Activated naive CD8-positive, alpha-beta T cell treated with anti-CD3 and anti-CD28 coated beads, Interleukin-2, amount 50 U/mL, for 16 hours (primary cell): Measurements from ENCODE around the gene AMPD3.

ENCODE experiments used
- DNase-seq: peaks from one replicate; pipeline ENCODE4 v3.0.0-alpha.2; 2020; ENCODE audit warnings: low read depth, low spot score

Gene AMPD3

DNA sequence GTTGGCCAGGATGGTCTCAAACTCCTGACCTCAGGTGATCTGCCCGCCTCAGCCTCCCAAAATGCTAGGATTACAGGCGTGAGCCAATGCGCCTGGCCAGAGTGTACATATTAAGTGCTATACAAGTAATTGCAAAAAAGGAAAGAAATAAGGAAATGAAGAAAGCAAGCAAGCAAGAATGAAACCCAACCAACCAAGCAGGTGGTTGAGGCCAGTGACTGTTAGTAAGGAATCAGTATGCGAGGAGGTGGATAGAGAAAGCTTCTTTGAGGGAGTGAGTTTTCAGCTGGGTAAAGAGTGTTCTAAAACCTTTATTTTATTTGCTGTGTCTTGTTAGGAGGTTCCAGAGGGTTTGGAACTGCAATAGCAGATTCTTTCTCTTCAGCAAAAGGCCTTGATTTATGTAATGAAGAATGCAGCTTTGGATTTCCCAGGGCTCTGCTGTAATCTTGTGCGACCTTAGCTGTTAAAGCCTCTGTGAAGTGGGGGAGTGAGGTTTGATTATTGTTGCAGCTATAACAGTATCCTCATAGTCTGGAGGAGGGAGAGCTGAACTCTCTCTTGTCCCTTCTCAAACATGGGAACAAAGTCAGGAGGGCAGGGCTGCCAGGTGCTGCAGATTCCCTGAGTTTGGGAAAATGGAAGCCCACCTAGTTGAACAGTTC, 5.7 kb downstream of the AMPD3 start:
- DNase-seq: no peak

DNA sequence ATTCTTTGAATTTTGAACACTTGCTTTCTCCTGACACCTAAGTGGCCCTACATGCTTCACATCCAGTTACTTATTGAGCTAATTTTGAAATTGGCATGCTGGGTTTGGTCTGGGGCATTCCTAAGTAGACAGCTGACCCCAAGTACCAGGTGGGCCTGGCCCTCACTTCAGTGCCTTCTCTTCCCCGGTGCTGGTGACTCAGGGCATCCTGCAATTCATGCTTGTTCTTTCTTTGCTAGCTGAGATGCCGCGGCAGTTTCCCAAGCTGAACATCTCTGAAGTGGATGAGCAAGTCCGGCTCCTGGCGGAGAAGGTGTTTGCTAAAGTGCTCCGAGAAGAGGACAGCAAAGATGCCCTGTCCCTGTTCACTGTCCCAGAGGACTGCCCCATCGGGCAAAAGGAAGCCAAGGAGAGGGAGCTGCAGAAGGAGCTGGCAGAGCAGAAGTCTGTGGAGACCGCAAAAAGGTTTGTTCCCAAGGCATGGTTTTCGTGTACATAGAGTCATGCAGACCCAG, 6.3 kb downstream of the AMPD3 start:
- DNase-seq: no peak

GRCh38 chr11:10462746-10463300, 7.8 kb downstream of the AMPD3 start:
- DNase-seq: no peak

GRCh38 chr11:10473371-10473770, 18.3 kb downstream of the AMPD3 start:
- no peak for DNase-seq

GRCh38 chr11:10474551-10474950, 19.5 kb downstream of the AMPD3 start:
- DNase-seq: no peak

DNA sequence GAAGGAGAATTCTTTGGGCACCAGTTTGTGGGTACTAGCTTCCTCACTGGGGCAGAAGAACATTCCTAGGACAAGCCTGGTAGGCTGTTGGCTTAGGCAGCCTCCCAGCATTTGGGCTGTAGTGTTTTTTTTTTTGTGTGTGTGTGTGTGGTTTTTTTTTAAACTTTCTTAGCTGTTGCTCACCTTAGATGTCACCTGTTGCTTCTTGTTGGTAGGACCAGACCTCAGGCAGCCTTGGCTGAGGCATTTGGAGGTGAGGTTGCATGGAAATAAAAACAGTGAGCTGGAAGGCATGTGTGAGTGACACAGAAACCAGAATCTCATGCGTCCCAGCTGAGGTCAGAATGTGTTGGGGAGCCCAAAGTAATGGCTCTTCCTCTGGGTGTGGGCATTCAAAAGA, 21.3 kb downstream of the AMPD3 start:
- no peak for DNase-seq

GRCh38 chr11:10476927-10477689, 22.0 kb downstream of the AMPD3 start:
- no peak for DNase-seq

- DNase-seq: no peak
These were observed 22.6 kb downstream of the AMPD3 start for GRCh38 chr11:10477690-10478046.

DNA sequence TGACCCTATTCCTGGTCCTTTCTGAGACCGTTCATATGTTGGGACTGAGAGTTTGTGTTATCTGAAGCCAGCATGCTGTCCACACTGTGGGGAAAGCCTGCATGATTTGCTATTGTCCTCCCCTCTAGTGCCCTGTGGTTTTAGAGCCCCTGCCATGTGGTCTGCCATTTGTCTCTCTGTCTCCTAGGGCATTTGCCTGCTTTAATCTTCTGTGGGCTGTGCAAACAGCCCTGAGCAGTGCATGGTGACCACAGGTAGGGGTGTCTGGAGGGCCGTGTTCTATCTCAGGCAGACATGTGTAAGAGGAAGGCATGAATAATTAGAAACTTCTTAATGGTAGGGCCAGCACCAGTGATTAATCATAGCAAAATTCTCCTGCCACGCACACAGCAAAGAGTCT, 23.0 kb downstream of the AMPD3 start:
- DNase-seq: no peak

GRCh38 chr11:10478574-10479550, 23.8 kb downstream of the AMPD3 start:
- DNase-seq: no peak

DNA sequence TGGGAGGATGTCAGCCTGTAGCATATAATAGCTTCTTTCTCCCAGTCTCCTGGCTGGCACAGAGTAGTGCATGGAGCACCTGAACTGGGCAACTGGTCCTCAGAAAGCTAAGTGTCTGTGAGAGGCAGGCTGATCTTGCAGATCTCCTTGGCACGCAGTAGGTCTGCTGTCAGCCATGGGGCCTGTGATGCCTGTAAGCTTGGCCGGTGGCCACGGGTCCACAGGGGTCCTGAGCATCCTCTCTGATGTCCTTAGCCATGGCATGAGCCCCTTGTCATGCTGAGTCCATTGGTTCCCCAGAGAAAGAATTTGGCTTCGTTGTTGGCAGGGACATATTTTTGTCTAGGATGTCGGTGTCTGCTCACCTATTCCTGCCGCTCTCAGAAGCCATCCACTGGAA, 25.0 kb downstream of the AMPD3 start:
- no peak for DNase-seq

DNA sequence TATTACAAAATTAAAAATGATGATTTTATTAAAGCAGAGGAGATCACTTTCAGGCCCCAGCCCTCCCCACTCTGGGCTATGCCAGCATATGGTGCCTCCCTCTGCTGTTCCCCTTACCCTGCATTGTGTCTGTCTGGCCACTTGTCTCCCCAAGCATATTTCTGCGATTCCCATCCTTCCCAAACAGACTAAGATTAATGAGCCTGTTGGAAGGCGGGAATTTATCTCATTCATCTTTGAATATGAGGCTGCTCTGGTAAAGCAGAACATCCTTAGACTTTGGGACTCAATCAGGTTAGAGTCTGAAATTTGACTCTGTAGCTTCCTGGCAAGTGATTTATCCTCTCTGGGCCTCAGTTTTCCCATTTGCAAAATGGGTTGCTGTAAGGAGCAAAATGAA, 25.7 kb downstream of the AMPD3 start:
- DNase-seq: no peak

DNA sequence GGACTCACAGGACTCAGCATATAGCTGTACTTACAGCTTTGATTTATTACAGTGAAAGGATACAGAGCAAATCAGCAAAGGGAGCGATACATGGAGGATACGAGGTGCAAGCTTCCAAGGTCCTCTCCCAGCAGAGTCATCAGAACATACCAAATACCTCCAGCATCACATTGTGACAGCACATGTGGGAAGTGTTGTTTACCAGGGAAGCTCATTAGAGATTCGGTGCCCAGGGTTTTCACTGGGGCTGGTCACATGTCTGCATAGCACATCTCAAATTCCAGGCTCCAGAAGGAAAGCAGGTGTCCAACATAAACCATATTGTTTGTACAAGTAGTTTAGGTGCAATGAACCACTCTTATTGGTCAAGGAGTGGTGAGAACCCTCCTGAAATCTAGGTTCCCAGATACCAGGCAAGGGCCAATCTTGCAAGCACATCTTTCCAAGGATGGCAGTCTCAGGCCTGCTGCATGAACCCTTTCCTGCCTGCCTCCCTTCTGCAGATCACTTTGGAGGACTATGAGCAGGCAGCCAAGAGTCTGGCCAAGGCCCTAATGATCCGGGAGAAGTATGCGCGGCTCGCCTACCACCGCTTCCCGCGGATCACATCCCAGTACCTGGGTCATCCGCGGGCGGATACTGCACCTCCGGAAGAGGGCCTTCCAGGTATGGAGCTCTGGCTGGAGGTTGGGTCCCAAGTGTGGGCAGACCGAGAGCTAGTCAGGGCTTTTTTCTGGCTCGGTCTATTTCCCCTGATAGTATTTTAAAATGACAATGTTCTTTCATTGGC, 26.7 kb downstream of the AMPD3 start:
- no peak for DNase-seq

DNA sequence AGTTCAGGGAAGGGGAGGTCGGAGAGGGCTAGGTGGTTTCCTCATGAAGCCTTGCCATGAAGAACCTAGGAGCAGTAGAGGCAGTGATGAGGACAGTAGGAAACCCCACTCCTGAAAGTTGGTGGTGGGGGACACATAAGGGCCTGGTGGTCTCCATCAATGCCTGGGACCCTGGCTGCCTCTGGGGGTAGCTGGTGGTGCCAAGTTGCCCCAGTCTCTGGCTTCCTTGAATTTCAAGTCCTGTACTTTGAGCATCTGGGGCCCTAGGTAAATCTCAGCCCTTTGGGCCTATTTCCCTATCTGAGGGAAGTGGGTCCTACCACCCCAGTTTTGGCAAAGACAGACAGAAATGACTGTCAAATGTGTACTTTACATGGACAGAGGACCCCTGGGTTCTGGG, 28.1 kb downstream of the AMPD3 start:
- no peak for DNase-seq

DNA sequence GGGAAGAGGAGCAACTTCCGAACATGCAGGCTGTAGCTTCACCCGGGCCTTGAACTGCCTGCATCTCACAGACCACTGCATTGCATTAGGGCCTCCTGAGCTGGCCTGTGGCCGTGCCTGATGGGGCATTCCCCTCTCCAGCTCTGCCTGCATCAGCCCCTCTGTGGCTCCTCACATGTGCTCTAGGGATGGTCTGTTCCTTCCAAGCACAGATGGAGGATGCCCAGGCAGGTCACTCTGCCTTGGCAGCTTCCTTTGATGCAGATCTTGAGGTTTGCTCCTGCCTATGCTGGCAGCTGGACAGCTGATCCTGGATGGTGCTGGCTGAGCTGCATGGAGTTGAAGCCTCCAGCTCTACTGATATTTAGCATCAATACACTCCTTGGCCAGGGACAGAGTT, 28.5 kb downstream of the AMPD3 start:
- no peak for DNase-seq

- DNase-seq: no peak
These were observed 29.6 kb downstream of the AMPD3 start for GRCh38 chr11:10484461-10485180.

GRCh38 chr11:10485646-10486045, 30.6 kb downstream of the AMPD3 start:
- DNase-seq: no peak

DNA sequence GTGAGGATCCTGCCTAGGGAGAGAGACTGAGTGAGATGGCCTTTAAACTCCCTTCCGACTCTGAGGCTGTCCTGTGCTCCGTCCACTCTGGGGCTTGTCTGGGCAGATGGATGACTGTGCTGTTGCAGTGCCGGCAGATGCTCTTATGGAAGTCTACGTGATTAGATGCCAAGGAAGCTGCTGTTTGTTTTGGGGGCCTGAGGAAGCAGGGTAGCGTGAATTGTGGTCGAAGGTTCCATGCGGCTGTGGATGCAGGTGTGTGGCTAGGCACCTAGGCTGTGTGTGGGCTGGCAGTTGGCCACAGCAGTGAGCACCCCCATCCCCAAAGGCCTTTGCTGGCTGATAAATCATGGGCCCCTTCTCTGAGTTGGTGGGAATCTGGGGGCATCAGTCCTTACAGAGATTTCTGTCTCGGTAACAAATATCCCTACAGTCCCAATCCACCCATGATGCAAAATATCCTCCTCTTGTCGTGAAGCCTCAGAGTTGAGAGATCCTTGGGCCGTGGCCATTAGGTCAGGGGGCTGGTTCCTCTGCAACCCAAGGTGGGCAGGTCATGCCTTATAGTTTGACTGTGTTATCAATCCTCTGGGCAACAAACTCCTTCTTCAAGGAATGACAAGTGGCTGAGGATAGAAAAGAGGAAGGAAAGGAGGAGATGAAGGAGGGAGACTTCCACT, 31.2 kb downstream of the AMPD3 start:
- DNase-seq: no peak

GRCh38 chr11:10487002-10487647, 32.1 kb downstream of the AMPD3 start:
- DNase-seq: no peak
